ENCODE results near the gene TMEM143. TPM values are rescaled to one million over a fixed set of nuclear protein-coding genes. Genes with fewer than 3 reads are reported as not detected.

Gene TMEM143
- 2.2 TPM for total RNA-seq (2013)
- polyA plus RNA-seq (10 to 100 TPM in 1 of 3 donors, 1 to 10 TPM in 2; 1.7 to 11.9 (median 2.1) TPM), polyA minus RNA-seq (4.0 and 6.1 TPM in 2 replicates), total RNA-seq (0.49 to 3.5 (median 1.7) reads per million in 11 experiments)

DNA sequence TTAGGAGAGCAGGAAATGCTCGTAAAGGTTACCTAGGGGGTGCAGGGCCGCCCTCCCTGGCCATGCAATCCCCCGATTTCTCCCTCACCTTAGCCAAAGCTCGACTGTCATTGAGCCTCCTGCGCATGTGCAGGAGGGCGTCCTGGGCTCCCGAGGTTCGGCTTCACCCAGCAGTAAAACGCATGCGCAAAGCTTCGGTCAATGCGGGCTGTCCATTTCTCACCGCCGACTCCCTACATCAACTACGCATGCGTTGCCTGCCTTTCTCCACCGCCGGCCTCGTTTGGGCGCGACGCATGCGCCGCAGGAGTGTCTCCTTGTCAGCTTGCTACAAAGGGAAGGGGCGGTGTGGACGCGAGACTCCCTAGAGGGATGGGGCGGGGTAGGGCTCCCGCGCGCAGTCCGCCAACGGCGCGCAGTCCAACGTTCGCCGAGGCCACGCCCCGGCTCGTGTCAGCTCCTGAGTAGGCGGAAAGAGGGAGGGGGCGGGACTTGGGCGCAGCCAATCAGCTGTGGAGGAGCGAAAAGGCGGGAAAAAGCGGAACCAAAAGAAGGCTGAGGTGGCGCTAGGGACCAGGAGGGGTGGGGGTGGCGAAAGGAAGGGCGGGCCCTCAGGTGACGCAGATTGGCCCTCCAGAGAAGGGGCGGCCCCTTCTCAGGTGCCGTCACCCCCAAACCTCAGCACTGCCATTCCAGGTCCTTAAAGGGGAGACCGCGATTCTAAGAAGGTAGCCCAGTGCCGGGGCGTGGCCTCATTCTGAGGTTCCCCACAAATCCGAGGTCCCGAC, at the start of gene TMEM143, which contains the start of gene SYNGR4:
Gene TMEM143, minus strand, starts transcription at position 131 of the 788 bp plus-strand sequence. Its CDS starts 20 bp downstream, at position 111.
Gene SYNGR4, plus strand, starts transcription at position 558 of the 788 bp plus-strand sequence. CDS start 1,476 bp downstream, outside the sequence.
- Histone ChIP-seq H3K4me1 (ENCODE audit: control insufficient read depth in 1 of 2, insufficient read depth in 2 of 2, low read length in 2 of 2) (peaks cover 18 to 19% of the 10 kb centered on the region in 2 donors), H3K36me3 (replicated peaks in 1 of 2; ENCODE audit: control insufficient read depth in 1 of 2, insufficient read depth in 2 of 2, low read length in 2 of 2) (no peaks in the 10 kb centered on the region), H3K4me2 (replicated peaks; ENCODE audit: extremely low read depth, low read length, poor library complexity, severe bottlenecking) (peak within 1 kb of the TSS; percentile 96), H4K20me1 (ENCODE audit: insufficient read depth, low read length) (no peaks in the 10 kb centered on the region), H3K27ac (ENCODE audit: low read depth in 1 of 2, low read length in 2 of 2) (peak within 1 kb of the TSS; percentile 89 to 94), H3K27me3 (ENCODE audit: control insufficient read depth in 2 of 2, insufficient read depth in 2 of 2, low read length in 2 of 2) (no peaks in the 10 kb centered on the region), H3K4me3 (replicated peaks in 1 of 3; ENCODE audit: low read depth in 2 of 3, low read length in 3 of 3) (peak within 1 kb of the TSS; percentile 64 to 85 (median 78)), H3K9ac (ENCODE audit: insufficient read depth, low read length, poor library complexity, severe bottlenecking) (peak within 1 kb of the TSS; percentile 69), H3K79me2 (ENCODE audit: insufficient read depth, low read length) (no peaks in the 10 kb centered on the region), H2AFZ (ENCODE audit: insufficient read depth, low read depth, low read length, poor library complexity, severe bottlenecking) (peak within 1 kb of the TSS; percentile 97), H3K9me3 (replicated peaks in 1 of 2; ENCODE audit: control insufficient read depth in 1 of 2, insufficient read depth in 1 of 2, low read length in 2 of 2) (no peaks in the 10 kb centered on the region)
- intact Hi-C loops (cut with micrococcal nuclease), result loop anchor here in 1 of 2 donors (1.0 kb wide), 1 partner anchor 105 kb away; the partner anchor contains the start of gene CYTH2
- DNase-seq, result peak; percentile 100
- Mint-ChIP-seq H3K9me3 (no peaks in the 10 kb centered on the region), H3K27ac (peak within 1 kb of the TSS; percentile 86 to 93 (median 93)), H3K36me3 (peaks cover 4 to 17% of the 10 kb centered on the region in 2 donors), H3K4me3 (peak within 1 kb of the TSS; percentile 80 to 88), H3K27me3 (ENCODE audit: low read depth in 3 of 3) (peaks cover 0 to 1% (median 0%) of the 10 kb centered on the region in 3 donors), H3K4me1 (peaks cover 9% of the 10 kb centered on the region)
- TF ChIP-seq, protein P1, sequence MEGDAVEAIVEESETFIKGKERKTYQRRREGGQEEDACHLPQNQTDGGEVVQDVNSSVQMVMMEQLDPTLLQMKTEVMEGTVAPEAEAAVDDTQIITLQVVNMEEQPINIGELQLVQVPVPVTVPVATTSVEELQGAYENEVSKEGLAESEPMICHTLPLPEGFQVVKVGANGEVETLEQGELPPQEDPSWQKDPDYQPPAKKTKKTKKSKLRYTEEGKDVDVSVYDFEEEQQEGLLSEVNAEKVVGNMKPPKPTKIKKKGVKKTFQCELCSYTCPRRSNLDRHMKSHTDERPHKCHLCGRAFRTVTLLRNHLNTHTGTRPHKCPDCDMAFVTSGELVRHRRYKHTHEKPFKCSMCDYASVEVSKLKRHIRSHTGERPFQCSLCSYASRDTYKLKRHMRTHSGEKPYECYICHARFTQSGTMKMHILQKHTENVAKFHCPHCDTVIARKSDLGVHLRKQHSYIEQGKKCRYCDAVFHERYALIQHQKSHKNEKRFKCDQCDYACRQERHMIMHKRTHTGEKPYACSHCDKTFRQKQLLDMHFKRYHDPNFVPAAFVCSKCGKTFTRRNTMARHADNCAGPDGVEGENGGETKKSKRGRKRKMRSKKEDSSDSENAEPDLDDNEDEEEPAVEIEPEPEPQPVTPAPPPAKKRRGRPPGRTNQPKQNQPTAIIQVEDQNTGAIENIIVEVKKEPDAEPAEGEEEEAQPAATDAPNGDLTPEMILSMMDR (IDR thresholded peaks at IDR 0.05), result no peak
- under 1% methylated on average over 54 of the region's 59 CpGs for WGBS (ENCODE audit: insufficient coverage)

GRCh38 chr19:48405850-48406249, 42.1 kb upstream of the TMEM143 start:
- no peak overlapping the region for H3K27ac Mint-ChIP-seq
- Histone ChIP-seq H3K4me3 (replicated peaks in 1 of 3; ENCODE audit: low read depth in 2 of 3, low read length in 3 of 3) (no peak overlapping the region), H3K27ac (ENCODE audit: low read depth in 1 of 2, low read length in 2 of 2) (no peak overlapping the region), H3K36me3 (replicated peaks in 1 of 2; ENCODE audit: control insufficient read depth in 1 of 2, insufficient read depth in 2 of 2, low read length in 2 of 2) (no peaks in the 10 kb centered on the region), H2AFZ (ENCODE audit: insufficient read depth, low read depth, low read length, poor library complexity, severe bottlenecking) (no peak overlapping the region), H4K20me1 (ENCODE audit: insufficient read depth, low read length) (no peaks in the 10 kb centered on the region), H3K4me1 (ENCODE audit: control insufficient read depth in 1 of 2, insufficient read depth in 2 of 2, low read length in 2 of 2) (peaks cover 0 to 3% of the 10 kb centered on the region in 2 donors), H3K9ac (ENCODE audit: insufficient read depth, low read length, poor library complexity, severe bottlenecking) (no peak overlapping the region), H3K27me3 (ENCODE audit: control insufficient read depth in 2 of 2, insufficient read depth in 2 of 2, low read length in 2 of 2) (no peaks in the 10 kb centered on the region), H3K4me2 (replicated peaks; ENCODE audit: extremely low read depth, low read length, poor library complexity, severe bottlenecking) (no peak overlapping the region), H3K79me2 (ENCODE audit: insufficient read depth, low read length) (no peaks in the 10 kb centered on the region), H3K9me3 (replicated peaks in 1 of 2; ENCODE audit: control insufficient read depth in 1 of 2, insufficient read depth in 1 of 2, low read length in 2 of 2) (no peaks in the 10 kb centered on the region)
- DNase-seq, result no peak
- no peak overlapping the region for H3K4me3 Mint-ChIP-seq
- TF ChIP-seq, protein P1 (IDR thresholded peaks at IDR 0.05), result no peak
- H3K27me3 Mint-ChIP-seq (ENCODE audit: low read depth in 3 of 3), result peaks cover 7 to 17% (median 15%) of the 10 kb centered on the region in 3 donors
- 77% methylated on average over 11 of the region's 13 CpGs for WGBS (ENCODE audit: insufficient coverage)
- intact Hi-C loops (cut with micrococcal nuclease), result no loop called here
- H3K4me1 Mint-ChIP-seq, result peaks cover 7% of the 10 kb centered on the region
- H3K9me3 Mint-ChIP-seq, result peaks cover 0 to 5% (median 2%) of the 10 kb centered on the region in 7 donors
- no peaks in the 10 kb centered on the region for H3K36me3 Mint-ChIP-seq

All from CD14-positive monocyte (primary cell).